GM18526 (cell line): ENCODE results near the gene THSD4.

Experiments used
- POLR2A ChIP-seq: IDR thresholded peaks from 3 replicates; pipeline ENCODE4 v1.6.1; 2011; ENCODE audit not compliant: insufficient read length; ENCODE audit errors: extremely low read depth

Gene THSD4

GRCh38 chr15:71333839-71334238 is 218.6 kb downstream of the THSD4 start:
- TF ChIP-seq POLR2A = no peak

- no peak for TF ChIP-seq POLR2A
Measured at GRCh38 chr15:71334434-71334833, 219.2 kb downstream of the THSD4 start.

DNA sequence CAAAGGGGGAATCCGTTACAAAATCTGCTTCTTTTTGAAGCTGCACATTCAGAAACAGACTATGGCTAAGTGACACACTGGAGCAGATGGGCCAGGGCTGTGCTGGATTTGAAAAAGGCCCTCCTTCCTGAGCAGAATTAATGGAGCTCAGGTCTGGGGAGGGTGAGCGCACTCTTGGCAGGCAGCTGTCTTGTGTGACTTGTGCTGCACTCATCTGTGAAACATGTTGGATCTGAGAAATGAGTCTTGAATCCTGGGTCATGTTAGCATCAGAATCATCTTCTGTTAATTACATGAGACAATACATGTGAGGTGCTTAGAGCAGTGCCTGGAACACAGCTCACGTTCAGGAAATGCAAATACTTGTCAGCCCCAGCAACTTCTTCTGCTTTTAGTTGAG is 219.6 kb downstream of the THSD4 start:
- TF ChIP-seq POLR2A = no peak

DNA sequence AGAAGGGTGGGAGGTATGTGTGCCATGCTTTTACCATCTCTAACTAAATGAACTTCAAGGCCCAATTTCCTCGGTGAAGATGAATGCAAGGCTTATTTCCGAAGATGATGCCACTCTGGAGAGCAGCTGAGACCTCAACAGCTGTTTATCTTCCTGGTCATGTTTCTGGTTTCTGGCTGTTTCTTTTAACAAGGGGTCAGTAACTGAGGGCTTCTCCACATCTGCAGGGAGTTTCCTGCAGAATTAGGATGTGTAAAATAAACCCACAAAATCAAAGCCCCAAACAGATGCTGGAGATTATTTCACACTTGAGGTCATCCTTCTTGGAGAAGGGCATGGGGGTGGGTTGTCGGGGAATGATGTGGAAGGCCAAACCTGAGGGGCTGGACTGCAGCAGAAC is 220.3 kb downstream of the THSD4 start:
- TF ChIP-seq POLR2A = no peak

- TF ChIP-seq POLR2A = no peak
Measured at GRCh38 chr15:71336671-71337070, 221.4 kb downstream of the THSD4 start.

DNA sequence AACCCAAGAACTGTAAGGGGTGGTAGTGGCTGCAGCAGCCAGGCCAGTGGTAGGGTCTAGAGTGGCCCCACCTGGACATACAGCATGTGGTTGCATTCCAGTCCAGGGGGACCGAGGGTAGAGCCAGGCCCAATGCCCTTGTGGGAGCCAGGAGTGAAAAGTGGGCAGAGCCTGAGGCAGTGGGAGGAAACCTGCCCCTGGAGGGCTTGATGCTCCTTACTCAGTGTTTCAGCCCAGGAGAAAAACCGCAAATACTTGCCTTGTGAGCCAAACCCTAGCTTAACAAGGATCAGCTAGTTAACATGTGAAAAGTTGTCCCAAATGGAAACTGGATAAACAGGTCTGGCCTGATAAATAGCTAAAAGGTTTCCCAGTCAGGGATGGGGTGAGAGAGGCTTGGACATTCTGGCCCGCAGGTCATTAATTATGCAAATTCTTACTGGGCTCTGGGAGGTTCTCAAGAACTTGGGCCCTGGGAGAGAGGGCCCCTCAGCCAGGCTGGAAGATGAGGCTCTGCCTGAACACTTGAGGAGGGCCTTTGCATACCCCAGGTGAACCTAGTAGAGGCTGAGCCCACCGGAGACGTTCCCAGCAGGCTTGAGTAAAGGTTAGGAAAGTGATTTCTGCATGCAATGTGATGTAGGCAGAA is 222.1 kb downstream of the THSD4 start:
- TF ChIP-seq POLR2A = no peak

GRCh38 chr15:71338265-71338664 is 223.0 kb downstream of the THSD4 start:
- TF ChIP-seq POLR2A = no peak

- TF ChIP-seq POLR2A = no peak
Measured at GRCh38 chr15:71338827-71339542, 223.7 kb downstream of the THSD4 start.

GRCh38 chr15:71341811-71342550 is 226.7 kb downstream of the THSD4 start:
- no peak for TF ChIP-seq POLR2A

- TF ChIP-seq POLR2A = no peak
Measured at GRCh38 chr15:71342658-71343057, 227.4 kb downstream of the THSD4 start.

- TF ChIP-seq POLR2A = no peak
Measured at GRCh38 chr15:71344316-71344715, 229.0 kb downstream of the THSD4 start.

- no peak for TF ChIP-seq POLR2A
Measured at GRCh38 chr15:71345186-71345585, 229.9 kb downstream of the THSD4 start.

DNA sequence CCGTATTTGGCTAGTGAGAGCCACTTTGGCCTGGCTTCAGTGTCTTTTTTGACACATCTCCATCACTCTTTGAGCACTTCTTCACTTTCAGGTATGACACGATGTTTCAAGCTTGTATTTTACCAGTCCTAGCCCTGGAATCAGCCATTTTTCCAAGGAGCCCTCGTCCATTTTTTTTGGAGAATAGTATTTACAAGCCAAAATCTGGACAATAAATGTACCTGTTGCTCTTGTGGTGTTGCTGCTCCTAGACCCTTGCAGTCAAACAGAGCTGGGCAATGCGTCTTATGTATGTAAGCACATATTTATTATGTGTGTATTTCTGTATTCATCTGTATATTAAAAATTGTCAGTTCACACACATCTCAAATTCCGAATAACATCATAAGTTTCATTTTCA is 231.2 kb downstream of the THSD4 start:
- no peak for TF ChIP-seq POLR2A

- no peak for TF ChIP-seq POLR2A
Measured at GRCh38 chr15:71348597-71348996, 233.3 kb downstream of the THSD4 start.

DNA sequence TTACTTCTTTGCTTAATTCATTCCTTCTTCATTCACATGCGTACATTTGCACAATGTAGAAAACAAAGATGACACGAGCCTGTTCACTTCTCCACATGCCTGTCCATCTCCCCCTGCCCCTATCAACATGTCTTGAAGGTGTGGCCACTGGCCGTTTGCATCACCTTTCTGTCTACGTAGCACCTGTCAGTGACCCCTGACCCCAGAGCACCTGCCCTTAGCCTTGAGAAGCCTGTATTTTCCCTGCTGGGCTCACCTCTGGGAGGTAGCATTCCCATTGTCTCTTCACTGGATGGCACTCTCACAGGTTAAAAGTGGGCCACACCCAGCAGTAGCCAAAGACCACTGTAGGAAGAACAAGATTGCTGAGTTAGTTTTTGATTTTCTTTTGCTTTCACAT is 234.1 kb downstream of the THSD4 start:
- TF ChIP-seq POLR2A = no peak
